ENCODE results near the gene GRID1.

Gene GRID1

GRCh38 chr10:86222687-86223086, 143.9 kb downstream of the GRID1 start:
- Histone ChIP-seq H3K27ac (no peak overlapping the region), H3K9me3 (ENCODE audit: low read depth, low read length) (no peaks in the 10 kb centered on the region), H3K9ac (ENCODE audit: insufficient read length) (no peak overlapping the region), H3K4me3 (no peak overlapping the region), H3K36me3 (ENCODE audit: insufficient read depth, low read length) (no peaks in the 10 kb centered on the region)
- TF ChIP-seq FOXP2 (optimal IDR thresholded peaks at IDR 0.05; ENCODE audit: control extremely low read depth, extremely low read length, insufficient read depth), result no peak
- no peak for TF ChIP-seq POLR2AphosphoS5 (IDR thresholded peaks at IDR 0.05; ENCODE audit: borderline replicate concordance, low read depth, low read length)
- TF ChIP-seq EZH2 (IDR thresholded peaks at IDR 0.05), result no peak
- DNase-seq (ENCODE audit: low read depth, low spot score), result no peak

DNA sequence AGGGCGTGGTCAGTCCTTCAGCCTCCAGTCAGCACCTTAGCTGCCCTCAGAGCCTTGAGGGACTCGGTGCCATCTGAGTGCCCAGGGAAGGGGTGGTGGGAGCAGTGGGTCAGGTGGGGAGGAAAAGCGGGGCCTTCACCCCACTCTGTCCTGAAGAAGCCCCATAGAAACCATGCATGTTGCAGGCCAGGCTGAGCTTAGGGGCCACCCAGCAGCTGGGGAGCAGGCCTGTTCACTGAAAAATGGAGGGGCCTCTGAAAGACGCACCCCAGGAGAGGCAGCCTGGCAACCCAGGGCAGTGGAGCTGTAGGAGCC, 144.3 kb downstream of the GRID1 start:
- DNase-seq (ENCODE audit: low read depth, low spot score), result no peak
- Histone ChIP-seq H3K9ac (ENCODE audit: insufficient read length) (no peak overlapping the region), H3K9me3 (ENCODE audit: low read depth, low read length) (no peaks in the 10 kb centered on the region), H3K27ac (no peak overlapping the region), H3K4me3 (no peak overlapping the region), H3K36me3 (ENCODE audit: insufficient read depth, low read length) (no peaks in the 10 kb centered on the region)
- TF ChIP-seq POLR2AphosphoS5 (IDR thresholded peaks at IDR 0.05; ENCODE audit: borderline replicate concordance, low read depth, low read length), result no peak
- no peak for TF ChIP-seq FOXP2 (optimal IDR thresholded peaks at IDR 0.05; ENCODE audit: control extremely low read depth, extremely low read length, insufficient read depth)
- no peak for TF ChIP-seq EZH2 (IDR thresholded peaks at IDR 0.05)

- TF ChIP-seq FOXP2 (optimal IDR thresholded peaks at IDR 0.05; ENCODE audit: control extremely low read depth, extremely low read length, insufficient read depth) (no peak), POLR2AphosphoS5 (IDR thresholded peaks at IDR 0.05; ENCODE audit: borderline replicate concordance, low read depth, low read length) (no peak), EZH2 (IDR thresholded peaks at IDR 0.05) (no peak)
- no peaks in the 10 kb centered on the region for H3K9me3 ChIP-seq (ENCODE audit: low read depth, low read length)
- H3K27ac ChIP-seq, result no peak overlapping the region
- no peaks in the 10 kb centered on the region for H3K36me3 ChIP-seq (ENCODE audit: insufficient read depth, low read length)
- no peak for DNase-seq (ENCODE audit: low read depth, low spot score)
- no peak overlapping the region for H3K4me3 ChIP-seq
- H3K9ac ChIP-seq (ENCODE audit: insufficient read length), result no peak overlapping the region
Measured at GRCh38 chr10:86221442-86222335, 144.9 kb downstream of the GRID1 start.

- DNase-seq (ENCODE audit: low read depth, low spot score), result no peak
- no peak for TF ChIP-seq FOXP2 (optimal IDR thresholded peaks at IDR 0.05; ENCODE audit: control extremely low read depth, extremely low read length, insufficient read depth)
- no peak for TF ChIP-seq POLR2AphosphoS5 (IDR thresholded peaks at IDR 0.05; ENCODE audit: borderline replicate concordance, low read depth, low read length)
- TF ChIP-seq EZH2 (IDR thresholded peaks at IDR 0.05), result no peak
Measured at GRCh38 chr10:86220626-86221025, 146.0 kb downstream of the GRID1 start.

DNA sequence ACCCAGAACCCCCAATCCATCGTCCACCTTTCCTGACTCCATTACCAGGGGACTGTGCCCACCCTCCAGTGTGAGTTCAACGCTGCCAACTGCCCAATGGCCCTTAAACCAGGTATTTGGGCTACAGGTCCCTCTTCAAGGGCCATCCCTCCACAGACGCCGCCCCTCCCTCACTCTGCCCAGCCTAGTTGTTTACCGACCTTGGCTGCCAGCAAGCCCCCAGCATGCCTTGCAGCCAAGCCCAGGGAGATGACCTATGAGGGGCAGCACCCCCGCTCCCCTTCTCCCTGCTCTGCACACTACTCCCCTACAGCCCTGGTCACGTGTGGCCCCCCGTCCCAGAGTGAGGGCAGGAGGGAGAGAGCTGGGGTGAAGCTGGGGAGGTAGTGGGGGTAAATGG, 147.3 kb downstream of the GRID1 start:
- H3K27ac ChIP-seq, result no peak overlapping the region
- TF ChIP-seq EZH2 (IDR thresholded peaks at IDR 0.05), result no peak
- no peak for TF ChIP-seq POLR2AphosphoS5 (IDR thresholded peaks at IDR 0.05; ENCODE audit: borderline replicate concordance, low read depth, low read length)
- no peak for TF ChIP-seq FOXP2 (optimal IDR thresholded peaks at IDR 0.05; ENCODE audit: control extremely low read depth, extremely low read length, insufficient read depth)
- no peak overlapping the region for H3K9ac ChIP-seq (ENCODE audit: insufficient read length)
- H3K9me3 ChIP-seq (ENCODE audit: low read depth, low read length), result no peaks in the 10 kb centered on the region
- DNase-seq (ENCODE audit: low read depth, low spot score), result no peak
- H3K4me3 ChIP-seq, result no peak overlapping the region
- no peaks in the 10 kb centered on the region for H3K36me3 ChIP-seq (ENCODE audit: insufficient read depth, low read length)

More at GRCh38 chr10:86220626-86221025, 146.0 kb downstream of the GRID1 start:
- Histone ChIP-seq H3K27ac (no peak overlapping the region), H3K36me3 (ENCODE audit: insufficient read depth, low read length) (no peaks in the 10 kb centered on the region), H3K4me3 (no peak overlapping the region), H3K9me3 (ENCODE audit: low read depth, low read length) (no peaks in the 10 kb centered on the region), H3K9ac (ENCODE audit: insufficient read length) (no peak overlapping the region)

- no peak overlapping the region for H3K27ac ChIP-seq
- TF ChIP-seq EZH2 (IDR thresholded peaks at IDR 0.05), result no peak
- TF ChIP-seq POLR2AphosphoS5 (IDR thresholded peaks at IDR 0.05; ENCODE audit: borderline replicate concordance, low read depth, low read length), result no peak
- no peak for TF ChIP-seq FOXP2 (optimal IDR thresholded peaks at IDR 0.05; ENCODE audit: control extremely low read depth, extremely low read length, insufficient read depth)
- H3K4me3 ChIP-seq, result no peak overlapping the region
- no peak for DNase-seq (ENCODE audit: low read depth, low spot score)
- H3K9ac ChIP-seq (ENCODE audit: insufficient read length), result no peak overlapping the region
- H3K36me3 ChIP-seq (ENCODE audit: insufficient read depth, low read length), result no peaks in the 10 kb centered on the region
- no peaks in the 10 kb centered on the region for H3K9me3 ChIP-seq (ENCODE audit: low read depth, low read length)
Measured at GRCh38 chr10:86218842-86219241, 147.8 kb downstream of the GRID1 start.

DNA sequence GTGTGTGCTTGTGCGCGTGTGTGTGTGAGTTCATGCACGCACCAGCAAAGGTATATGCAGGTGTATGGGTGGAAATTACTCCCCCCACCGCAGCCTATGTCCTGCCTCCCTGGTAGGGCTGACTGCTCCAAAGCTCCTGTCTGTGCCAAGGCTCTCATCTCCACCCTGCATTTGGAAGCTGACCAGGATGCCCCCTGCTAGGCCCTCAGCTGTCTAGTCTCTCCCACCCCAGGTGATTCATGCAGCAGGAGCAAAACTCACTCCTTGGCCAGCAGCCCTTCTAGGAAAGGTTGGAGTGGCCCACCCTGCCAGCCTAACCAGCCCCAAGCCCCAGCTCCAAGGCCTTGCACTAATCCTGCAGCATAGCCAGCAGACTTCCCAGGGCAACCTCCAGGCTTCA, 148.4 kb downstream of the GRID1 start:
- TF ChIP-seq FOXP2 (optimal IDR thresholded peaks at IDR 0.05; ENCODE audit: control extremely low read depth, extremely low read length, insufficient read depth) (no peak), EZH2 (IDR thresholded peaks at IDR 0.05) (no peak), POLR2AphosphoS5 (IDR thresholded peaks at IDR 0.05; ENCODE audit: borderline replicate concordance, low read depth, low read length) (no peak)
- H3K4me3 ChIP-seq, result no peak overlapping the region
- no peak overlapping the region for H3K27ac ChIP-seq
- no peaks in the 10 kb centered on the region for H3K9me3 ChIP-seq (ENCODE audit: low read depth, low read length)
- H3K9ac ChIP-seq (ENCODE audit: insufficient read length), result no peak overlapping the region
- no peak for DNase-seq (ENCODE audit: low read depth, low spot score)
- no peaks in the 10 kb centered on the region for H3K36me3 ChIP-seq (ENCODE audit: insufficient read depth, low read length)

- Histone ChIP-seq H3K36me3 (ENCODE audit: insufficient read depth, low read length) (no peaks in the 10 kb centered on the region), H3K9ac (ENCODE audit: insufficient read length) (no peak overlapping the region), H3K9me3 (ENCODE audit: low read depth, low read length) (no peaks in the 10 kb centered on the region), H3K4me3 (no peak overlapping the region), H3K27ac (no peak overlapping the region)
- no peak for DNase-seq (ENCODE audit: low read depth, low spot score)
- TF ChIP-seq EZH2 (IDR thresholded peaks at IDR 0.05), result no peak
- TF ChIP-seq POLR2AphosphoS5 (IDR thresholded peaks at IDR 0.05; ENCODE audit: borderline replicate concordance, low read depth, low read length), result no peak
- no peak for TF ChIP-seq FOXP2 (optimal IDR thresholded peaks at IDR 0.05; ENCODE audit: control extremely low read depth, extremely low read length, insufficient read depth)
Measured at GRCh38 chr10:86217371-86218080, 149.1 kb downstream of the GRID1 start.
